GM18498 (cell line): ENCODE results near the gene ACTR3.
A peak's percentile ranks its signal among the peaks of the same experiment; 100 is the strongest.
"Not testable (repeated sequence)": the region's sequence is repeated elsewhere in the genome, so short reads cannot be mapped to it uniquely, and the experiment has no call there.

Experiments used
- ATAC-seq: cut with Tn5 transposase; IDR thresholded peaks from one replicate; pipeline ENCODE4 v1.9.1; 2021; ENCODE audit warnings: mild to moderate bottlenecking, moderate library complexity; ENCODE audit not compliant: unreplicated experiment

ACTR3 gene

DNA sequence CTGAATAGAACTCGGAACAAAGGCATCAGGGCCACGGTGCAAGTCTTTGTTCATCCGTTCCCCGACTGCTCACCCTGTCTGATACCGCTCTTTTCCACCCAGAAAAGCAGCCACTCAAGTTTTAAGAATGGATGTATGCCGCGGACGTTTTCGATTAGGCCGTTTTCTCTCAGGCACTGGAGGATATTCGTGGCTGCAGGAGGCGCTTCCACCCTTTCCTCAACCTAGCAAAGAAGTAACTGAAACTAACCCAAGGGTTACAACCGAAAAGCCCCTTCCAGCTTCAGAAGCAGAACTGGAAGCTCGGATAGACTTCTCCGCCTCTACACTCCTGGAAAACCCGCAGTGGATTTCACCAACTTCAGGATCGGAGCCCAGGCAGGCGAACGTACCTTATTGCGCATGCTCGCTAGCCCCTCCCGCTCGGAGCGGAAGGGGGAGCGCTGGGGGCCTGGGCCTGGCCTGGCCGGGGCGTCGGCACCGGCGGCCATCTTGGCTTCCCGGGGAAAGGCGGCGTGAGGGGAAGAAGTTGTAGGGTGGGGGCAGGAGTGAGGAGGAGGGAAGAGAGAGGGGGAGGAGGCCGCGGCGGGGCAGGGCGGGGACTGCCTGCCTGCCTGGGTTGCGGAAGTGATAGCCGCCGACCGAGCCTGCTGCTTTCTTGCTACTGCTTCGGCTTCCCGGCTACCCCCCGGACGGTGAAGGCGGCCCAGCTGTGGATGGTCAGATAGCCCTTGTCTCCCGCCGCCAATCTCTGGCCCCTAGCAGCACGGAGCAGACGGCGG lies at the start of gene ACTR3:
Gene ACTR3, plus strand, starts transcription at position 619 of the 782 bp plus-strand sequence. CDS start 191 bp downstream, outside the sequence.
- ATAC-seq = peak; percentile 63

GRCh38 chr2:113840518-113840917 lies 49.4 kb upstream of the ACTR3 start:
- no peak for ATAC-seq

DNA sequence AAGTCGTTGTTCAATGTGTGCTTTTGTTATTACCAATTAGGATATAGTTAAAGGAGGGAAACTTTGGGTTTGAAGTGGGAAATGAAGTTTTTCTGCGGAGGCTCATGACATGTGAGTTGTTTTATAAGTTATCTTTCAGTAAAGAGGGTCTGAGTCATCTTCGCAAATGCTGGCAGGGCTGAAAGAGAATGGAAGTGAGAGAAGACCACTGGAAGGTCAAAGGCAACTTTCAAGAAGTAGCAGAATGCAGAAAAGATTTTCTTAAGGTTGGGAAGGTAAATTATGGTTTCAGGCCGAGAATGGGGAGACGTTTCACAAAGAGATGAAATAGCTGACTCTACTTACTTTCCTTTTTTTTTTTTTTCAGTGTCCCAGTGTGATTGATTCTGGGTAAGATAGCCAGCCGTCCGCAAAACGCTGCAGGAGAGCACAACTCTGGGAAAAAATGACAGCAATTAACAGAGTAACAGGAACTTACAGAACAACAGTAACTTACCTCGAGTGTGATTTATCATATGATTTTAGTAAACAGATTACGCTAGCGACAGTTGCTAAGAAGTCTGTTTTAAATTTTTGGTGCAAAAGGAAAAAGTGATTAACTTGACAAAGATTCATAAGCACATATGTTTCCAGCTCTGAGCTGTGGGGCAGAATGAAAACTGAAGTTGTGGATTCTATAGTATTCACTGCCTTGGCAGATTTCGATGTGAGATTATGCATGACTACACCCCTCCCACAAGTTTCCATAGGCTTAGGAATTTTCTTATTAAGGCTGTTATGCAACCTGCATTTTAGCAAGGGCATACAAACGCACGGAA lies 46.8 kb upstream of the ACTR3 start:
- ATAC-seq = no peak

DNA sequence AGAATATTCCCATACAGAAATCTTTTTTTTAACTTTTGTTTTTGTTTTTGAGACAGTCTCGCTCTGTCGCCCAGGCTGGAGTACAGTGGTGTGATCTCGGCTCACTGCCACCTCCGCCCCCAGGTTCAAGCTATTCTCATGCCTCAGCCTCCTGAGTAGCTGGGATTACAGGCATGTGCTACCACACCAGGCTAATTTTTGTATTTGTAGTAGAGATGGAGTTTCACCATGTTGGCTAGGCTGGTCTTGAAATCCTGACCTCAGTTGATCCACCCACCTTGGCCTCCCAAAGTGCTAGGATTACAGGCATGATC lies 46.2 kb upstream of the ACTR3 start:
- not testable (repeated sequence) for ATAC-seq

DNA sequence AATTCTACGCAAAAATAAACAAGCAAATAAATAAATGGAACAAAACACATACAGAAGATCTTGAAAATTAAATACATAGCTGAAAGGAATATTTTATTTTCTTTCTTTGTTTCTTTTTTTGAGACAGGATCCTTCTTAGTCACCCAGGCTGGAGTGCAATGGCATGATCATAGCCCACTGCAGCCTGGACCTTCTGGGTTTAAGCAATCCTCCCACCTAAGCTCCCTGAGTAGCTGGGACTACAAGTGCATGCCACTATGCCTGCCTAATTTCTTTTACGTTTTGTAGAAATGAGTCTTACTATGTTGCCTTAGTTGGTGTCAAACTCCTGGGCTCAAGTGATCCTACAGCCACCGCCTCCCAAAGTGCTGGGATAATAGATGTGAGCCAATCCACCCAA lies 44.6 kb upstream of the ACTR3 start:
- ATAC-seq = no peak

DNA sequence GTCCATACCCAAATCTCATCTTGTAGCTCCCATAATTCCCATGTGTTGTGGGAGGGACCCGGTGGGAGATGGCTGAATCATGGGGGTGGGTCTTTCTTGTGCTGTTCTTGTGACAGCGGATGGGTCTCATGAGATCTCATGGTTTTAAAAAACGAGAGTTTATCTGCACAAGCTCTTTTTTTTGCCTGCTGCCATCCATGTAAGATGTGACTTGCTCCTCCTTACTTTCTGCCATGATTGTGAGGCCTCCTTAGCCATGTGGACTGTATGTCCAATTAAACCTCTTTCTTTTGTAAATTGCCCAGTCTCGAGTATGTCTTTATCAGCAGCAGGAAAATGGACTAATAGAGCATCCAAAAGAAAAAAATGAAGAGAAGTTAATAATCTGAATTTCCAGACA lies 44.1 kb upstream of the ACTR3 start:
- ATAC-seq = not testable (repeated sequence)

DNA sequence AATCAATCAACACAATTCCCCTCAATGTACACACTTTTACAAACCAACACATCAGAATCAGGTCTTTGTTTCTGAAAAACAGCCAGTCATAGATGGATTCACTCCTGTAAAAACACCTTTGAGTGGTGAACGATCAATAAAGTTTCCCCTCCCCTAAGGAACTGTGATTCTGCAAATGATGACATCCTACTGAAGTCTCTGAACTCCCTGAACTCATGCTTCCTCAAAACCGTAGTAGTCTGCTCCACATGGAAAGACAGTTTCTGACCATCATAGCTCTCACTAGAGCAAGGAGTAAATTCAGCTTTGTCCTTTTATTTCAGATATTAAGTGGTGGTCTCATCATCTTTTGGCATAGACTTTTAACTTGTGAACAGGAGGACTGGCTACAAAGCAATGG lies 43.5 kb upstream of the ACTR3 start:
- no peak for ATAC-seq

DNA sequence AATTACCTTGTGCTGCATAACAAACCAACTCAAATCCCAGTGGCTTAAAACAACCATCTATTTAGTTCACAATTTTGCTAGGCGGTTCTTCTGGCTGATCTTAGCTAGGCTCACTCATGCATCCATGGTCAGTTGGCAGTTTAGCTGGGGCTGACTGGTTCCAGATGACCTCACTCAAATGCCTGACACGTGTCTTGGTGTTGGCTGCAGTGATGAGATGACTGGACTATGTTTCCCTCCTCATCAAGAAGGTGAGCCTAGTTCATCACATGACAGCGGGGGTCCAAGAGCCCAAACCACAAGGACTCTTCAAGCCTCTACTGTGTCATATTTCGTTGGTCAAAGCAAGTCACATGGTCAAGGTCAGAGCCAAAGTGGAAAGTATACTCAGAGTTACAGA lies 42.7 kb upstream of the ACTR3 start:
- ATAC-seq = peak; percentile 55

DNA sequence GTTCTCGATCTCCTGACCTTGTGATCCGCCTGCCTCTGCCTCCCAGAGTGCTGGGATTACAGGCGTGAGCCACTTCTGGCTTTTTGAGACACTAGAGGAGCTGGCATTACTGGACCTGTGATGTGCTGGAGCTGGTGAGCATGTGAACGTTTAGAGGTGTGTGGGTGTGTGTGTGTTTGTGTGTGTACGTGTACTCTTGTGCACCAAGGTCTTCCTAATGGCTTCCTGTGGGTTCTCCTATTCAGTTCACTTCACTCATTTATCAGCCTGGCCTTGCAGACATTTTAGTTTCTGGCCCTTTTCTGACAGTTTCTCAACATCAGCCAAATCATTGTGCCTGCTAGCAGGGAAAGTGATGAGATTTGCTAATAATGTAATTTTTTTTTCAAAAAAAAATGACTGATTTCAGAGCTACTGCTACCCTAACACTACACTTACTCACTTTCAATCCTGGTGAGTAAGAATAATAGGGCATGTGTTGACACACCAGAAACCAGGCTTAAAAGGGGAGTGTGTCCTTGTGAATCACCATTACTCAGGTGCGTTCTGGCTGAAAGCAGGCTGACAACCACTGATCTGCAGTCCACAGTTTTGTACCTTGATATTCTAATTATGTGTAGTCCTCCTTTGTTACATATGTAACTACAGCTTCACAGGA lies 41.0 kb upstream of the ACTR3 start:
- peak; percentile 66 for ATAC-seq

DNA sequence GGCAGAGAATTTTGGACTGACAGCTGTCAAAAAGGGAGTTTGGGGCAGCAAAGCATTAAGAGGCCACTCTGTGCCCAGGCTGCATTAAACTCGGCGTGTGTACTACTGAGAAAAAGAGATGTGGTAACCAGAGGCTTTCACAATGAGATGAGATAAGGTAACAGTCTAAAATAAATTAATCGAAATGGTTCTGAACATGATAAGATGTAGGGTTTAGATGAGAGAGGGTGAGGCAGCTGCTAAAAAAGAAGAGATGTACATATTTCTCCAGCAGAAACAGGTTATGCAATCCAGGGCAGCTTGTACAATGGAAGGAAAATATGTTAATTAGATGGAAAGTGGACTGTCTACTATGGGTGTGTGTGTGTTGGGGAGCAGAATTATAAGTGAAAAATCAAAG lies 39.2 kb upstream of the ACTR3 start:
- ATAC-seq = no peak

- no peak for ATAC-seq
Measured at GRCh38 chr2:113851640-113852039, 38.2 kb upstream of the ACTR3 start.

DNA sequence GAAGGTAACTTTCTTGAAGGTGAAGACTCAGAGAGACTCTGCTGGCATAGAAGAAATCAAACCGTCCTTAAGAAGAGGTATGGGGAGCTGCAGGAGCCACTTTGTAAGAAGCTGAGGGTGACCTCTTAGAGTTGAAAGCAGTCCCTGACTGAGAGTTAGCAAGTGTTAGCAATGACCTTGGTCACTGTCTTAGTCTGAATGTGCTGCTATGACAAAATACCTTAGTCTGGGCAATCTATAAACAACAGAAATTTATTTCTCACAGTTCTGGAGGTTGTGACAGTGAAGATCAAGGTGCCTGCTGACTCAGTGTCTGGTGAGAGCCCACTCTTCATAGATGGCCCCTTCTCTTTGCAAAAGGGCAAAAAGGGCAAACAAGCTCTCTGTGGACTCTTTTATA lies 35.7 kb upstream of the ACTR3 start:
- no peak for ATAC-seq

GRCh38 chr2:113854970-113855740 lies 34.7 kb upstream of the ACTR3 start:
- peak; percentile 44 for ATAC-seq

GRCh38 chr2:113857464-113857863 lies 32.4 kb upstream of the ACTR3 start:
- ATAC-seq = no peak

- no peak for ATAC-seq
Measured at GRCh38 chr2:113858764-113859163, 31.1 kb upstream of the ACTR3 start.

- peak; percentile 35 for ATAC-seq
Measured at GRCh38 chr2:113861740-113862139, 28.1 kb upstream of the ACTR3 start.

DNA sequence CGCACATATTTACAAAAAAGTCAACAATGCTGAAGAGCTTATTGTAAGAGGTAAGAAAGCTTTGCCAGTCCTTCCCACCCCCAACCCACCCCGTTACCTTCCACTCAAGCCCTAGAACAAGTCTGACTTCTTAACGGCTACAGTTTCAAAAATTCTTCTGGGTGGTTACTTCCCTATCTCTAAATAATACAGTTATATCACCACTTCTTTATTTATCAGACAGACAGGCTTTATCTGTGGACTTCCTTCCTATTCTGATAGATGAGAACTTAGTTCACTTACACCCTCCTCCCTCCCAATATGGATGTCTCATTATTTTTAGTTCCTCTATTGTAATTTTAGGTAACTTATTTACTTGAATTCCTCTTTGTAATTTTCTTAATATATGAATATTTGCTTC lies 26.7 kb upstream of the ACTR3 start:
- no peak for ATAC-seq

- ATAC-seq = no peak
Measured at GRCh38 chr2:113867571-113867970, 22.3 kb upstream of the ACTR3 start.

GRCh38 chr2:113869253-113869652 lies 20.6 kb upstream of the ACTR3 start:
- no peak for ATAC-seq

- ATAC-seq = no peak
Measured at GRCh38 chr2:113872201-113872600, 17.7 kb upstream of the ACTR3 start.

DNA sequence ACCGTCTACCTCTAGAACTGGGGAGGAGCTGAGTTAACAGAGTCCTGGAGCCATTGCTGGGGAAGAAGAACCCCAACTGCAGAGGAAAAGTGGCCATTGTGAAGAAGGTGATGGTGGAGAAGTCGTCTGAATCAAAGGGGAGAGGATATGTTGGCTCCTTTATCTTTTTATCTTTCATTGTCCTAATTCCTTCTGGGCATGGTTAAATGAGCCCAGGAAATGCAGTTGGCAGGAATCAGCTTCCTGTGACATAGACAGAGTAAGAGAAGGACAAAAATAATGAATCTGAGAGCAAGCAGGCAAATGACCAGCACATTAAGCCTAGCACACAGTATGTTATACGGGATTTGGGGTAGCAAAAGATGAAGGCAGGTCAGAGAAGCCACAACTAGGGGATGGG lies 16.0 kb upstream of the ACTR3 start:
- no peak for ATAC-seq
